ENCODE results near the gene LMAN1. TPM values are rescaled to one million over a fixed set of nuclear protein-coding genes. Genes with fewer than 3 reads are reported as not detected.

The LMAN1 gene
- total RNA-seq (100 to 1,000 TPM in 1 of 2 donors, 10 to 100 TPM in 1; 93.5 to 108 TPM), polyA plus RNA-seq (10 to 100 TPM; 18.9 to 40.8 TPM)
- long read RNA-seq, donor 1, full-length matches to known transcripts = 13 of 34 reads
- long read RNA-seq, donor 1, partial matches to known transcripts = 21 of 34 reads
- long read RNA-seq, donor 1, other reads (novel, unspliced or antisense) = 0 of 34 reads
- long read RNA-seq, donor 2, full-length matches to known transcripts = 3 of 16 reads
- long read RNA-seq, donor 2, partial matches to known transcripts = 13 of 16 reads
- long read RNA-seq, donor 2, other reads (novel, unspliced or antisense) = 0 of 16 reads
- long read RNA-seq, donor 3, full-length matches to known transcripts = 7 of 15 reads
- long read RNA-seq, donor 3, partial matches to known transcripts = 8 of 15 reads
- long read RNA-seq, donor 3, other reads (novel, unspliced or antisense) = 0 of 15 reads
- long read RNA-seq, donor 4, full-length matches to known transcripts = 3 of 17 reads
- long read RNA-seq, donor 4, partial matches to known transcripts = 14 of 17 reads
- long read RNA-seq, donor 4, other reads (novel, unspliced or antisense) = 0 of 17 reads
- long read RNA-seq, donor 5, full-length matches to known transcripts = 16 of 40 reads
- long read RNA-seq, donor 5, partial matches to known transcripts = 24 of 40 reads
- long read RNA-seq, donor 5, other reads (novel, unspliced or antisense) = 0 of 40 reads

- Histone ChIP-seq H3K4me3 (peak within 1 kb of the TSS; percentile 97), H3K9me3 (ENCODE audit: control insufficient read depth in 4 of 4, insufficient read depth in 3 of 4, low read length in 3 of 4) (no peaks in the 10 kb centered on the region), H3K27ac (ENCODE audit: low read depth in 1 of 2, low read length in 1 of 2) (peak within 1 kb of the TSS; percentile 91 to 94), H3K36me3 (ENCODE audit: control insufficient read depth in 4 of 4, insufficient read depth in 4 of 4, low read length in 4 of 4) (peaks cover 0 to 17% (median 10%) of the 10 kb centered on the region in 4 donors), H3K4me1 (ENCODE audit: control insufficient read depth in 5 of 5, insufficient read depth in 5 of 5, low read length in 5 of 5) (peaks cover 0 to 16% (median 11%) of the 10 kb centered on the region in 5 donors), H3K9ac (ENCODE audit: insufficient read depth in 1 of 2, low read length in 2 of 2) (peak within 1 kb of the TSS; percentile 81 to 88), H3K27me3 (ENCODE audit: control insufficient read depth in 3 of 3, insufficient read depth in 3 of 3, low read length in 2 of 3) (no peaks in the 10 kb centered on the region)
- peak; percentile 96 to 98 (median 97) for DNase-seq
- peak; percentile 99 for ATAC-seq (ENCODE audit: insufficient read depth, low FRiP score)
- WGBS, 2 donors = 0 to 1% methylated on average over 65 to 76 of the region's 76 CpGs
- TF ChIP-seq CTCF (IDR thresholded peaks at IDR 0.05; ENCODE audit: control extremely low read depth, extremely low read depth) = no peak
Measured at GRCh38 chr18:59358712-59359575, at the start of gene LMAN1. LMAN1 (minus strand) TSS chr18:59359265; CDS start chr18:59359244, 21 bp downstream.

GRCh38 chr18:59402432-59403090 lies 43.5 kb upstream of the LMAN1 start:
- H3K9me3 ChIP-seq (ENCODE audit: control insufficient read depth in 4 of 4, insufficient read depth in 3 of 4, low read length in 3 of 4) = peaks cover 0 to 2% (median 0%) of the 10 kb centered on the region in 4 donors
- ATAC-seq (ENCODE audit: insufficient read depth, low FRiP score) (peak; percentile 93), DNase-seq (peak; percentile 78 to 79 (median 79))
- H3K4me3 ChIP-seq = no peak overlapping the region
- H3K9ac ChIP-seq (ENCODE audit: insufficient read depth in 1 of 2, low read length in 2 of 2) = no peak overlapping the region
- H3K36me3 ChIP-seq (ENCODE audit: control insufficient read depth in 4 of 4, insufficient read depth in 4 of 4, low read length in 4 of 4) = peaks cover 0 to 3% (median 0%) of the 10 kb centered on the region in 4 donors
- WGBS, 2 donors = 19 to 20% methylated on average over 13 of the region's 13 CpGs
- no peaks in the 10 kb centered on the region for H3K4me1 ChIP-seq (ENCODE audit: control insufficient read depth in 5 of 5, insufficient read depth in 5 of 5, low read length in 5 of 5)
- no peaks in the 10 kb centered on the region for H3K27me3 ChIP-seq (ENCODE audit: control insufficient read depth in 3 of 3, insufficient read depth in 3 of 3, low read length in 2 of 3)
- TF ChIP-seq CTCF (IDR thresholded peaks at IDR 0.05; ENCODE audit: control extremely low read depth, extremely low read depth) = peak; percentile 70
- H3K27ac ChIP-seq (ENCODE audit: low read depth in 1 of 2, low read length in 1 of 2) = no peak overlapping the region

GRCh38 chr18:59400407-59400806 lies 41.3 kb upstream of the LMAN1 start:
- H3K4me3 ChIP-seq = no peak overlapping the region
- no peak for TF ChIP-seq CTCF (IDR thresholded peaks at IDR 0.05; ENCODE audit: control extremely low read depth, extremely low read depth)
- ATAC-seq (ENCODE audit: insufficient read depth, low FRiP score) = no peak
- no peak overlapping the region for H3K27ac ChIP-seq (ENCODE audit: low read depth in 1 of 2, low read length in 1 of 2)
- no peaks in the 10 kb centered on the region for H3K27me3 ChIP-seq (ENCODE audit: control insufficient read depth in 3 of 3, insufficient read depth in 3 of 3, low read length in 2 of 3)
- no peak for DNase-seq
- no peaks in the 10 kb centered on the region for H3K4me1 ChIP-seq (ENCODE audit: control insufficient read depth in 5 of 5, insufficient read depth in 5 of 5, low read length in 5 of 5)
- 86 to 87% methylated on average over 6 of the region's 6 CpGs for WGBS, 2 donors
- H3K9ac ChIP-seq (ENCODE audit: insufficient read depth in 1 of 2, low read length in 2 of 2) = no peak overlapping the region
- H3K9me3 ChIP-seq (ENCODE audit: control insufficient read depth in 4 of 4, insufficient read depth in 3 of 4, low read length in 3 of 4) = peaks cover 0 to 2% (median 0%) of the 10 kb centered on the region in 4 donors
- peaks cover 0 to 3% (median 0%) of the 10 kb centered on the region in 4 donors for H3K36me3 ChIP-seq (ENCODE audit: control insufficient read depth in 4 of 4, insufficient read depth in 4 of 4, low read length in 4 of 4)
